HG03064 (cell line): ENCODE data around the gene RC3H1.
"Not testable (repeated sequence)": the region's sequence is repeated elsewhere in the genome, so short reads cannot be mapped to it uniquely, and the experiment has no call there.

ENCODE experiments used
- ATAC-seq: cut with Tn5 transposase; IDR thresholded peaks from one replicate; pipeline ENCODE4 v1.9.1; 2021; ENCODE audit warnings: low read depth; ENCODE audit not compliant: unreplicated experiment

RC3H1 gene

DNA sequence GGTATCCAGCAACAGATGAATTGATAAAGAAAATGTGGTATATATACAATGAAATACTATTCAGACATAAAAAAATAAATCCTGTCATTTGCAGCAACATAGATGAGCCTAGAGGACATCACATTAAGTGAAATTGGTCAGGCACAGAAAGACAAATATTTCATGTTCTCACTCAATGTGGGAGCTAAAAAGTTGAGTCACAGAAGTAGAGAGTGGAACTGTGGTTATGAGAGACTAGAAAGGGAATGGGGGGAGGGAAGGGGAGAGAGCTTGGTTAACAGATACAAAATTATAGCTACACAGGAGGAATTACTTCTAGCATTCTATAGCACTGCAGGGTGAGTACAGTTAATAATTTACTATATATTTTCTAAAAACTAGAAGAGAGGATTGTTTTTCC, 68.0 kb downstream of the RC3H1 start:
- ATAC-seq, result no peak

DNA sequence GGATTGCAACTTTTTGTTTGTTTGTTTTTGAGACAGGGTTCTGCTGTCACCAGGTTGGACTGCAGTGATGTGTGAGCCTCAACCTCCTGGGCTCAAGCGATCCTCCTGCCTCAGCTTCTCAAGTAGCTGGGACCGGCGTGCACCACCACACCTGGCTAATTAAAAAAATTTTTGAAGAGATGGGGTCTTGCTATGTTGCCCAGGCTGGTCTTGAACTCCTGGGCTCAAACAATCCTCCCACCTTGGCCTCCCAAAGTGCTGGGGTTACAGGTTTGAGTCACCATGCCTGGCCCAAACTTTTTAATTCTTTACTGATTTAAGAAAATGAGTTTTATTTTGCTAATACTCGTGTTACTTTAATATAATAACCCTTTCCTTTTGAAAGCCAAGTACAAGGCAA, 73.6 kb downstream of the RC3H1 start:
- ATAC-seq, result no peak

DNA sequence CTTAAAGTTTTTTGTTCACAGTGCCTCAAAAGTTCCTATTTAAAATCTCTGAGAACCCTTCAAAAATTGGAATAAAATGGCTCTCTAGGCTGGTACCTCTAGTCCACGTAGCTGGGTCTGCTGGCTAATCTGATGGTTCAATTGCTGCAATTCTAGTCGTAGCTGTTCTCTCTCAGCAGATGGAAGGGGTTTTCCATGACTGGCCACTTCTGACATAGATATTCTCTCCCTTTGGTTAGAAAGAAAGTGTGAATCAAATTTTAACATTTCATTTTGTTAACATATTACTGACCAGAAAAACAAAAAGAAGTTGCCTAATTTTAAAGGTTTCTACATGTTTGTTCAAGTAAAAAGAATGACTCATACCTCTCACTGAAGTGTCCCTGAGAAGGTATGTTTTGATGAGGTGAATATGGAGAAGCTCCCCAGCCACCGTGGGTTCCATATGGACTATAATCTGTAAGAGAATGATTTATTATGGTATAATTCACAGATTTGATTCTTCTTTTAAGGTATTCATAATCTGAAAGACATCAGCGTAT, 75.7 kb downstream of the RC3H1 start:
- ATAC-seq, result no peak

DNA sequence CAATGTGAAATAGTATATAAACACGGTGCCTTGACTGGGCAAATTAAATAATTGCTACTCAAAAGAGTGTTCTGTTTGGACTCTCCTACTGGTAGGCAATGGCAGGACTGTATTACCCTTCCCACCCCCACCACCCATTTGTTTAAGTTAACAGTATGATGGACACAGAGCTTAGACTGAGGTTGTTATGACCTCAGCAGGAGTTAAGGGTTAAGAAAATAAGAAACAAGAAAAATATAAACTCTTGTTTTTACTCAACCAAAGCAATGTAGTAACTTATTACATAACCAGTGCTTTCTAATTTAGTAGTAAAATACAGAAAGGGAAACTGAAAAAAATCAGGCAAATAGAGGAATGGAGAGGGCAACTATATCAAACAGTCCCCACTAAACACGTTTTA, 85.1 kb downstream of the RC3H1 start:
- ATAC-seq, result no peak

DNA sequence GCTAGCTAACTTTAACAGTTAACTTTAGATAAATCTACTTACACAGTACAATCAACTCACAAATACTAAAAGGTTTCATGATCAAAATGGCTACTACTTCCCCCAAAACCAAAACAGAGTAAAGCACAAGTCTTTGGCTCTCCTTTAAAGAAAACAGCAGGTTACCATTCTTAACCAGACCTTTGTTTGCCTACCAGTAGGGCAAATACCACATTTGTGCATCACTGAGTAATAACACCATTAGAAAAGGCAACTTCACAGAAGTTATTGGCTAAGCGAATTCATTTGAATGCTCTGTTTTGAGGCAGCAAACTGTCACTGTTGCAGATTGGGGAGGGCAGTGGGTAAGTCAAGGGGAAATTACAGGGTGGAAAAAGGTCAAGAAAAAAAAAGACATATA, 87.7 kb downstream of the RC3H1 start:
- ATAC-seq, result no peak

DNA sequence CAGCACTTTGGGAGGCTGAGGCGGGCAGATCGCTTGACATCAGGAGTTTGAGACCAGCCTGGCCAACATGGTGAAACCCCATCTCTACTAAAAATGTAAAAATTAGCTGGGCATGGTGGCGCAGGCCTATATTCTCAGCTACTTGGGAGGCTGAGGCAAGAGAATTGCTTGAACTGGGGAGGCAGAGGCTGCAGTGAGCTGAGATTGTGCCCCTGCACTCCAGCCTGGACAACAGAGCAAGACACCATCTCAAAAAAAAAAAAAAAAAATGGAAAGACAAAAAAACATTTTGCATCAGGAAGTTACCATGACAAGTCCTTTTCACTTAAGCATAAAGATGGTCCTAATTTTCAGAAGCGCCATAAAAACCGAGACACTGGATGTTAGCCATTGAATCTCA, 91.6 kb downstream of the RC3H1 start:
- not testable (repeated sequence) for ATAC-seq

DNA sequence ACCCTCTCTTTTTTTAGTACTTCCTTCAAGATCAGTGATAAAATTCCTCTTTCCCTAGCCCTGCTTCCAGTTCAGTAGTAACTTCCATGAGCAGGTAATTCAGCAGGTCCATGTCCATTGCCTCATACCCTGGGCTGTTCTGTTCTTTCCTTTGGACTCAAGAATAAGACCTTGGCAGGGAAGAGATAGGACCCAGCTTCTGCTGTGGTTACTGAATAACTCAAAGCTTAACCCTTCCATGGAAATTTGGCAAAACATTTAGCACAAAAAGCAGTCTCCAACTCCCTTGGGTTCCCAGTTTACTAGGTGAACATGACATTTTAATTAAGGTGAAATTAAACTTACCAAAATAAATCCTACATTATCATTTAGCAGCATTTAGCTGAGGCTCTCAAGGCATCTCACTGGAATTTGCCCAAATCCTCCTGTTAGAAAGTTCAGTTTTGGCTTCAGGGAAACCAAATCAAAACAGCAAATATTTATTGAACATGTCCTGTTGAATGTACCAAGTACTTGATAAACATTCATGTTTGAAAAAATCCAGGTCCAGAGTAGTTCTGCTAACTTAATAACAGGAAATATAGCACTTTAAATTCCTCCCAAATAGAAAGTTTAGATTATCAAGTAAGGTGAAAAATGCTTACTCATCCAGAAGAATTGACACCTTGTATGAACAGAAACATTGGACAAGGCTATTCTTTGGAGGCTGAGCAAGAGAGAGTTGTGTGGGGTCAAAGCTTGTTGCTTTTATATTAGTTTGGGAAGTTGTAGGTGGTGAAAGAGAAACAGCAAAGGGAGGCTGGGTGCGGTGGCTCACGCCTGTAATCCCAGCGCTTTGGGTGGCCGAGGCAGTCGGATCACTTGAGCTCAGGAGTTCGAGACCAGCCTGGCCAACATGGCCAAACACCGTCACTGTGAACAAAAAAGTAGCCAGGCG, 96.6 kb downstream of the RC3H1 start:
- no peak for ATAC-seq

DNA sequence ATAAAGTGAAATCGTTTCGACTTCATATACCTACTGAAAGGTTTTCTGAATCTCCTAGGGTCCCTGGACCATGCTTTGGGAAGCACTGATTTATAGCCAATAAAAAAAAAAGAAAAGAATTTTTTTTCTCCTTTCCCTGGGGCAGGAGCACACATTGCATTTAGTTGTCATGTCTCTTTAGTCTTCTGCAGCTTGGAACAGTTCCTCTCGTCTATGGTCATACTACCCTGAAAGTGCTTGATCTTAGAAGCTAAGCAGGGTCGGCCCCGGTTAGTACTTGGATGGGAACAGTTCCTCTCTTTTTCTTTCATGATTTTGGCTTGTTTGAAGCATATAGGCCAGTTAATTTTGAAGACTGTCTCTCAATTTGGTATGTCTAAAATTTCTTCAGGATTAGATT, 101.3 kb downstream of the RC3H1 start:
- no peak for ATAC-seq

DNA sequence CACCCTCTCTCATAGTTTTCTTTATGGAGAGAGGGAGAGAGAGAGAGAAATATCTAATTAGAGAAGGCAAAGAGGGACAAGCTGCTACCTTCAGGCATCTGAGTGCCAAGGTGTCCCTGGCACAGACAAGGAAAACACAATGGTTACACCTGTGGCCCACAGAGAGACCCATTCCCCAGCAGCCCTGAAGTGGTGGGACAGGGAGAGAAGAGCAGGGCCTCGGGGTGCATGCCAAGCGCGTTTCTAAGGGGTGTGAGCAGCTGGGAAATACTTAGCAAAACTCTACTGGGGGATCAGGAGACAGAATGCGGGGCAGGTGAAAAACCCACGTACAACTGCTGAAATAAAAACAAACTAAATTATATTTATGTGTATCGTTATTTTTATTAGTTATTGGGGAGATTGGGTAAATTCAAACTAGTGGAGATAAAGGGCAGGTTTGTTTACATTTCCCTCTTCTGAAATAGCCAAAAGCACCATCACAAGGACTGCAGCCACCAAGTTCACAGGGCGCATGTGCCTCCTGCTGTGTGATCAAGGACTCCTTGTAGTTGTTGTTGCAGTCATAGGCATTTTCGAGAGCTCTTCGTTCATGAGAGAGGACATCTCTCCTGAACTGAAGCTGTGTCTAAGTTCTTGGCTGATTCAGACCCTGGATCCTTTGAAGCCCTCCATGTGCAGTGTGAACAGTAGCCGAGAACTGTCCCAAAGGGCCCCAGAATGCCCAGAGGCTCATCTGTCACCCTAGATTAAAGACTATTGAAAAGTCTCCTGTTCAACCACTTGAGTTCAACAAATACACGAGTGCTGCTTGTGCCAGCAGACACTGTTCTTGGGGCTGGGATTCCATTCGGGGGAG, 104.3 kb downstream of the RC3H1 start:
- no peak for ATAC-seq

DNA sequence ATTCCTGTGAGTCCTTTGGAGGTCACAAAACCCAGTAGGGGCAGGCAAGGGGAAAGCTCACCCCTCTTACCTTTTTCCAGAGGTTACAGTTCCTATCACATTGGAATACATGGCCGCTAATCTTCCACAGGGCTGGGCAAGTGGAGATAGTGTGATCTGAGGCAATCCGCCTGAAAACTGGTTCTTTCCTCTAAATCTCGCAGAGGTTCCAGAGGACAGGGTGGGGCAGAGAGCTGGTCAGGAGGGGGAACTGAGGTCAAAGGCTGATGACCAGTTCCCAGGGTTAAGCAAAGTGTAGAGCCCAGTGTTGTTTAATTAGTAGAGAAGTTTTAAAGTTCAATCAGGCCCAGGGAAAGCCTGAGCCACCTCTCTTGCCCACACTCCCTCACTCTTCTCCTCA, 105.0 kb downstream of the RC3H1 start, which contains the start of gene SERPINC1:
TSS of gene SERPINC1 (minus strand) at position 179 of the 400 bp plus-strand sequence. CDS start at position 111, 68 bp downstream.
- no peak for ATAC-seq

DNA sequence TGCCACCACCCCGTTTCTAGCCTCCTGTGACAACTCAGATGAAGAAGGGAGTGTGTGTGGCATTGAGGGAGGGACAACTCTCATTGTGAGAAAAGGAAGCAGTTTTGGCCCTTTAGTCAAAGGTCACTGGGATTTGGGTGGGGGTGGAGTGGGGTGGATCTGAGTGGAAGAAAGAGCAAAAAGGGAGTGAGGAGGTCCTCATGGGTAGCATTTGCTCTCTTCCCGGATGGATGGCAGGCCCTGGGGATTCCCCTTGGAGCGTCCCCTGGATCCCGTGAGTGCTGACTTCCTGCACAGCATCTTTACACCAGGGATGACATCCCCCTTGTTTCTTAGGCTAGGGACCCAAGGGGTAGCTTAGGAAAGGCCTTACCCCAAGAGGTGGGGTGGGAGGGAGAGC, 105.5 kb downstream of the RC3H1 start:
- no peak for ATAC-seq

DNA sequence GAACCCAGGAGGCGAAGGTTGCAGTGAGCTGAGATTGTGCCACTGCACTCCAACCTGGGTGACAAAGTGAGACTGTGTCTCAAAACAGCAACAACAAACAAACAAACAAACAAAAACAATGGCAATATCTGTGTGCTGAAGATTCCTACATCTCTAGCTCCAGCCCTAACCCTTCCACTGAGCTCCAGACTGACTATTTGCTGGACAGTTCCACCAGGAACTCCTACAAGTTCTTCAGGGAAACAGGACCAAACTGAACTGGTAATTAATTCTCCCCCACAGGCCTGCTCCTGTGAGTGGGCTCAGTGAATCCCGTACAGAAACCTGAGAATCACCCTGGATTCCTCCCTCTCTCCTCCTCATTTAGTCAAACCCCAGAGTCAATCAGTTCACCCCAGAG, 106.6 kb downstream of the RC3H1 start:
- ATAC-seq, result no peak

DNA sequence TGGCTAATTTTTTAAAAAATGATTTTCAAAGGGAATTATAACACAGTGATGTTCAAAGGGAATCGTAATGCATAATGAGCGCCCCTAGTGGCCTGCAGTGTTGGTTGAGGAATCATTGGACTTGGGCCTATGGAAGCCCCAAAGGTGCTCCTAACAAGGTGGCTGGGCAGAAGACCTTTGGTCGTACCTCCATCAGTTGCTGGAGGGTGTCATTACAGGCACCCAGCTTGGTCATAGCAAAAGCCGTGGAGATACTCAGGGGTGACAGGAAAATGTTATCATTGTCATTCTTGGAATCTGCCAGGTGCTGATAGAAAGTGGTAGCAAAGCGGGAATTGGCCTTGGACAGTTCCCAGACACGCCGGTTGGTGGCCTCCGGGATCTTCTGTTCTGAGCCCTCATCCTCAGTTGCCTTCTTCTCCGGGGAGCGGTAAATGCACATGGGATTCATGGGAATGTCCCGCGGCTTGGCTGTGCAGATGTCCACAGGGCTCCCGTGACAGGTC, 107.7 kb downstream of the RC3H1 start:
- ATAC-seq, result no peak

DNA sequence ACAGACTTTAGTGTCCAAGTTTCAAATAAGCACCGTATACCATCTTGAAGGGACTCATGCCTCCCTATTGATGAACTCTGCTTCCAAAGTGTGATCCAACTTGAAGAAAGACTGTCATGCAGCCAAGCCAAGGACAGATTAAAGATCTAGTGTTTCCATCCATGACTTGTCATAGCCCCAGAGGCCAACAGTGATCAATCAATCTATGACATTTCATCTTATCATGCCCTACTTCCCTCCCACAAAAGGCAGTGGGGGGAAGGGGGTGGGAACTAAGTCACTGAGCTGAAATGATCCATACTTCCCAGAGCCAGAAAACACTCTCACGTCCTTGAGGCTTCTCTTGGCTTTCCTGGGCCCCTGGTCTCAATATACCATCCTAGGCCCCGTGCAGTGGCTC, 109.0 kb downstream of the RC3H1 start:
- ATAC-seq, result no peak

DNA sequence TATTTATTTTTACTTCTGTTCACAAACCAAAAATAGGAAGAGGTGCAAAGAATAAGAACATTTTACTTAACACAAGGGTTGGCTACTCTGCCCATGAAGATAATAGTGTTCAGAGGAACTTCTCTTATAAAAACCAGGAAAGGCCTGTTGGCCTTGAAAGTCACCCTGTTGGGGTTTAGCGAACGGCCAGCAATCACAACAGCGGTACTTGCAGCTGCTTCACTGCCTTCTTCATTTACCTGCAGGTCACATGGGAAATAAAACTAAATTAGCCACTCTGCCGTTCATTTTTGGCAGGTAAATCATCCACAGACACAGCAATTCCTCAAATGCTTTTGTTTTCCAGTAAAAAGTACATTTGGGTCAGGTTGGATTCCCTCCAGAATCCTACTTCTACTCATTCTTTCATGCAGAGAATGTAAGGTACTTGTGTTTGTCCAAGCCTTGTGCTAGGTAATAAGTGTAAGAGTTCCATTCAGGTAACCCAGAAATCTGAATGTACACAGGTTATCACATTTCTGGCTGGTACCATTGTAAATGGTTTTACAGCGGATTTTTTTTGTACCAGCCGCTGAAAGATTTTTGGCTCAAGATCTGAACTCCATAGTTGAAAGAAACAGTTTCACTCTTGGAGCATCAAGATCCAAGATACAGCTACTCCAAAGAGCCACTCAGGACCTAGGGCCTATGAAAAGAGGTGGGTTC, 118.2 kb downstream of the RC3H1 start:
- no peak for ATAC-seq

DNA sequence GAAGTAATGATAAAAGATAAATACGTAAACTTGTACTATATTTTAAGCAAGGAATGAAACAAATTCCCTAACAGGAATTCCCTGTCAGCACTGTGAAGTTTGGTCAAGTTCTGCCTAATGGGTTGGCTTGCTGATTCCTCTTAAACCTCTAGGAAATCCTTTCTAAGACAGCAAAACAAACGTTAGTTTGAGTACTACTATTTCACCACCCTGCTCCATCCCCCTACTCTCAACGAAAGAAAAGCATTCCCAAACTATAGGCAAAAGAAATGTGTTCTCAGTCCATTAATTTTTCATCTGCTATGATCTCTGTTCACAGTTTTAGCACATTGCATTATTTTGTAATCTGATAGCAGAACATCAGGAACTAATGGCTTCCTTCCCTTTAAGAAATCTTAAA, 121.2 kb downstream of the RC3H1 start:
- no peak for ATAC-seq

DNA sequence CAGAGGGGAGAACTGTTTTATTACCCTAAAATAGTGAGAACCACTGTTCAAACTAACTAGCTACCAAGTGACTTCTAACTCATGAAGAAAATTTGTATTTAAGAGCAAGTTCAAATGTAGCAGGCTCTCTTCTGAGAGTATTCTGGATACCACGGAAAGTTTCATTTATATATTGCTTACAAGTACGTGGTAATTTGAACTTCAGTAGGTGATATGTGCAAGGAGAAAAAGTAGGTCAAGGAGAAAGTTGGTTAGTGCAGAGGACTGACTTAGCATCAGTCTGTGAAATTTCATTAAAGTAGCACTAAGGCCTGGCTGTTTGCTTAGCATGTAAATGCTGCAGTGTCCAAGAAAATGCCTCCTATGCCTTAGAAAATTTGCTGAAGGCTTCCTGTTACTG, 121.7 kb downstream of the RC3H1 start:
- no peak for ATAC-seq

DNA sequence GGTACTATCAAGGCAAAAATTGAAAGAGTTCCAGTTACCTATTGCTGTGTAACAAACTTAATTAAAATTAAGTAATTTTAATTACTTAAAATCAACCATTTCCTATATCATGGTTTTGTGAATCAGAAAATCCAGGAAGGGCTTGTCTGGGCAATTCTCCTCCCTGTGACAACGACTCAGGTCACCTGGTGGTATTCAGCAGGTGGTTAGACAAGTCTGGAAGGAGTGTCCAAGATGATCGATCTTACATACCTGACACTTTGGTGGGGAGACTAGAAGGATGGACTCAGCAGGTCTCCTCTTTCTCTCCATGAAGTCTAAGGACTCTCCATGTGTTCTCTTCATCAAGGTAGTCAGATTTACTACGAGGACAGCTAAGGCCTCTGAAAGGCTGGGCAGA, 128.0 kb downstream of the RC3H1 start:
- ATAC-seq, result no peak

DNA sequence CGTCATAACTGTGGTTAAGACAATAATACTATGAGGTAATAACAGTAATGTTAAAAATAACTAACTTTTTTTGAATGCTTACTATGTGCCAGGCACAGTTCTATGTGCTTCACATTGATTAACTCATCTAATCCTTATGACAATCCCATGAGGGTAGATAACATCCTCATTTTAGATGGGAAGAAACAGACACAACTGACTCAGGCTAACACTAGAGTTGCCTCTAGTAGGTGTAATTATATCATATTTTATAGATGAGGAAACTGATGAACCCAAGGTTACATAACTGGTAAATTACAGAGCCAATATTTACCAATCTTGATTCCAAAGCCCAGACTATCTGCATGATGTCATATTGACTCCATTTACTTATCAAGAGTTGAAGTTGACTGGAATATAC, 128.5 kb downstream of the RC3H1 start:
- no peak for ATAC-seq

DNA sequence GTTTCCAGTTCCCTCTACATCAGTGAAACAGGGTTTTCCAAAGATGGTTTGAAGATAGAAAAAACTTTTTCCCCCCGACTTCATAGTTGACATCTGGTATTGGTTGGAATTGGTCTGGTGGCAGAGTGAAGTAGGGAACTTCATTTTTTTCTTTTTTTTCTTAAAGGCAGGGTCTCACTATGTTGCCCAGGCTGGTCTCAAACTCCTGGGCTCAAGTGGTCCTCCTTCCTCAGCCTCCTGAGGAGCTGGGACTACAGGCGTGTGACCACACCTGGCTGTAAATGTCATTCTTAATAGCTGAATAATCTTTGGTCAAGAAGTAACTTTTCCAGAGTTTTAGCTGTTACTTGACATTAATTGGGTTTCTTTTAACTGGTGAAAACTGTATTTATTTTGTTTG, 132.3 kb downstream of the RC3H1 start:
- no peak for ATAC-seq
